Mesenchymal stem cell (in vitro differentiated cells and primary cell): Measurements from ENCODE around the gene G6PC3. TPM values are rescaled to one million over a fixed set of nuclear protein-coding genes. Genes with fewer than 3 reads are reported as not detected.
A peak's percentile ranks its signal among the peaks of the same experiment; 100 is the strongest.
"Not testable (repeated sequence)": the region's sequence is repeated elsewhere in the genome, so short reads cannot be mapped to it uniquely, and the experiment has no call there.

Experiments used
- DNase-seq: peaks from one replicate; pipeline ENCODE4 v3.0.0-alpha.2; 2013
- H2AFZ ChIP-seq: one replicate; pipeline ENCODE4 v1.6.1; 2013; ENCODE audit warnings: low read depth, mild to moderate bottlenecking, control low read depth, inconsistent platforms, low read length, moderate library complexity
- H2AK5ac ChIP-seq: 2 replicates; pipeline ENCODE4 v1.6.1; 2013; ENCODE audit warnings: low read length, moderate library complexity, mild to moderate bottlenecking, inconsistent platforms; ENCODE audit not compliant: severe bottlenecking
- H2BK120ac ChIP-seq: one replicate; pipeline ENCODE4 v1.6.1; 2013; ENCODE audit warnings: low read depth, mild to moderate bottlenecking, inconsistent platforms, low read length, moderate library complexity
- H2BK12ac ChIP-seq, 2 experiments: one replicate each; pipeline ENCODE4 v1.6.1; 2013; ENCODE audit warnings: inconsistent platforms in 2 of 2, low read length in 2 of 2, mild to moderate bottlenecking in 2 of 2, moderate library complexity in 2 of 2, control low read depth in 1 of 2
- H2BK15ac ChIP-seq: one replicate; pipeline ENCODE4 v1.6.1; 2013; ENCODE audit warnings: mild to moderate bottlenecking, low read depth, inconsistent platforms; ENCODE audit not compliant: poor library complexity, severe bottlenecking
- H2BK5ac ChIP-seq: 2 replicates; pipeline ENCODE4 v1.6.1; 2013; ENCODE audit warnings: low read depth, mild to moderate bottlenecking, low read length, control low read depth, inconsistent platforms; ENCODE audit not compliant: poor library complexity, severe bottlenecking
- H3K14ac ChIP-seq, 2 experiments: one replicate each; pipeline ENCODE4 v1.6.1; 2013; ENCODE audit warnings: inconsistent platforms in 2 of 2, low read length in 2 of 2, control low read depth in 1 of 2, mild to moderate bottlenecking in 1 of 2, moderate library complexity in 1 of 2
- H3K18ac ChIP-seq, 2 experiments: one replicate each; pipeline ENCODE4 v1.6.1; 2013; ENCODE audit warnings: inconsistent platforms in 2 of 2, low read length in 2 of 2, control low read depth in 1 of 2, low read depth in 1 of 2, mild to moderate bottlenecking in 1 of 2
- H3K23ac ChIP-seq, 2 experiments: one replicate each; pipeline ENCODE4 v1.6.1; 2013; ENCODE audit warnings: inconsistent platforms in 2 of 2, low read length in 2 of 2, mild to moderate bottlenecking in 2 of 2, moderate library complexity in 2 of 2, control low read depth in 1 of 2
- H3K27ac ChIP-seq: 2 replicates; pipeline ENCODE4 v1.5.1; 2013; ENCODE audit warnings: mild to moderate bottlenecking, moderate library complexity, low read length, control low read depth, inconsistent platforms; ENCODE audit not compliant: poor library complexity, severe bottlenecking
- H3K27me3 ChIP-seq, 2 experiments: 2 replicates each; pipeline versions ENCODE4 v1.6.1 to v1.7.0; 2013; ENCODE audit warnings: low read length in 2 of 2, mild to moderate bottlenecking in 2 of 2, moderate library complexity in 2 of 2, control low read depth in 1 of 2, inconsistent platforms in 1 of 2; ENCODE audit not compliant: control insufficient read depth in 1 of 2, insufficient read depth in 1 of 2
- H3K36me3 ChIP-seq, 2 experiments: 2 replicates each; pipeline versions ENCODE4 v1.6.1 to v1.7.0; 2013; ENCODE audit warnings: low read length in 2 of 2, control low read depth in 1 of 2, inconsistent platforms in 1 of 2, low read depth in 1 of 2, mild to moderate bottlenecking in 1 of 2; ENCODE audit not compliant: insufficient read depth in 2 of 2, control insufficient read depth in 1 of 2
- H3K4ac ChIP-seq, 2 experiments: one replicate each; pipeline ENCODE4 v1.6.1; 2013; ENCODE audit warnings: inconsistent platforms in 2 of 2, low read length in 2 of 2, mild to moderate bottlenecking in 2 of 2, moderate library complexity in 2 of 2, control low read depth in 1 of 2, low read depth in 1 of 2
- H3K4me1 ChIP-seq: 2 replicates; pipeline ENCODE4 v1.6.1; 2013; ENCODE audit warnings: low read depth, low read length, control low read depth; ENCODE audit not compliant: control insufficient read depth, insufficient read depth
- H3K4me2 ChIP-seq: 2 replicates; pipeline ENCODE4 v1.6.1; 2013; ENCODE audit warnings: low read length, mild to moderate bottlenecking, inconsistent platforms; ENCODE audit not compliant: poor library complexity, severe bottlenecking
- H3K4me3 ChIP-seq, 2 experiments: 2 replicates each; pipeline versions ENCODE4 v1.5.1 to v1.7.0; 2013; ENCODE audit warnings: low read length in 2 of 2, mild to moderate bottlenecking in 2 of 2, control low read depth in 1 of 2, low read depth in 1 of 2; ENCODE audit not compliant: insufficient read depth in 1 of 2
- H3K79me1 ChIP-seq: replicated peaks from 2 replicates; pipeline ENCODE4 v1.6.1; 2013; ENCODE audit warnings: mild to moderate bottlenecking, control low read depth, low read length, inconsistent platforms; ENCODE audit not compliant: poor library complexity, severe bottlenecking
- H3K9ac ChIP-seq: 2 replicates; pipeline ENCODE4 v1.7.0; 2013; ENCODE audit warnings: mild to moderate bottlenecking, low read length, moderate library complexity
- H3K9me3 ChIP-seq: 2 replicates; pipeline ENCODE4 v1.7.0; 2013; ENCODE audit warnings: mild to moderate bottlenecking, low read length; ENCODE audit not compliant: control insufficient read depth
- H4K8ac ChIP-seq: one replicate; pipeline ENCODE4 v1.6.1; 2013; ENCODE audit warnings: inconsistent platforms, mild to moderate bottlenecking, low read length, moderate library complexity
- H4K91ac ChIP-seq: one replicate; pipeline ENCODE4 v1.6.1; 2013; ENCODE audit warnings: mild to moderate bottlenecking, low read length, inconsistent platforms
- WGBS: methylation state at CpG from one replicate; pipeline ENCODE4 v1.1.7; 2013; ENCODE audit warnings: mixed read lengths; 5-methylcytosine and 5-hydroxymethylcytosine counted together
- polyA plus RNA-seq, 2 experiments: library from polyadenylated mRNA; stranded (reverse); fragments of 200-250 nt; gene quantifications; one replicate each; pipeline ENCODE4 v1.2.3, GENCODE V29; 2013

G6PC3 gene, protein sequence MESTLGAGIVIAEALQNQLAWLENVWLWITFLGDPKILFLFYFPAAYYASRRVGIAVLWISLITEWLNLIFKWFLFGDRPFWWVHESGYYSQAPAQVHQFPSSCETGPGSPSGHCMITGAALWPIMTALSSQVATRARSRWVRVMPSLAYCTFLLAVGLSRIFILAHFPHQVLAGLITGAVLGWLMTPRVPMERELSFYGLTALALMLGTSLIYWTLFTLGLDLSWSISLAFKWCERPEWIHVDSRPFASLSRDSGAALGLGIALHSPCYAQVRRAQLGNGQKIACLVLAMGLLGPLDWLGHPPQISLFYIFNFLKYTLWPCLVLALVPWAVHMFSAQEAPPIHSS
- polyA plus RNA-seq (2013, experiment 1 of 2), result 158 TPM
- polyA plus RNA-seq (2013, experiment 2 of 2), result 165 TPM

DNA sequence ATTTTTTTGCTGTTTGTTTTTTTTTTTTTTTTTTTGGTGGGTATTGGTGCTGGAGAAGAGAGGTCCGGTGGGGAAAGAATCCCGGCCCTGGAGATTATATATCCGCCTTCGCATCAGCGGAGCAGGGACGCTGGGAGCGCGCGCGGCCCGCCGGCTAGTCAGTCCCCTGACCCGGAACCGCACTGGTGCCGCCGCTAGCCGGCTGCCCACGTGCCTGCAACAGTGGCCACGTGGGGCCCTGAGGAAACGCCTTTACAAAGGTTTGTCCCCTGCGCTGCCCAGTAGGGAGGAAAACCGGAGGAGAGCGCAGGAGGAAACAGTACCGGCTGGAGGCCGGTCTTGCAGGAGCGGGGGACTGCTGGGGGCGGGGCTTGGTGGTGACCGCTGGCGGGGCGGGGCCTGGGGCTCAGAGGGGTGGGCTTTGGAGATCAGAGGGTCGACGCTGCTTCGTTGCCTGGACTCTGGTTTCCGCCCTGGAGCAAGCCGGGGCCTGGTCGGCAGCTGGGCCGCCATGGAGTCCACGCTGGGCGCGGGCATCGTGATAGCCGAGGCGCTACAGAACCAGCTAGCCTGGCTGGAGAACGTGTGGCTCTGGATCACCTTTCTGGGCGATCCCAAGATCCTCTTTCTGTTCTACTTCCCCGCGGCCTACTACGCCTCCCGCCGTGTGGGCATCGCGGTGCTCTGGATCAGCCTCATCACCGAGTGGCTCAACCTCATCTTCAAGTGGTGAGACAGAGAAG is at the start of gene G6PC3:
TSS of gene G6PC3 (plus strand) at position 281 of the 743 bp plus-strand sequence. CDS start at position 512, 231 bp downstream.
- peak within 1 kb of the TSS; percentile 94 to 99 for H3K18ac ChIP-seq
- H2AK5ac ChIP-seq, result peak within 1 kb of the TSS; percentile 92
- H3K4ac ChIP-seq, result peak within 1 kb of the TSS; percentile 79 to 98
- DNase-seq, result peak; percentile 99
- peak within 1 kb of the TSS in 1 of 2 experiments; percentile 37 for H3K23ac ChIP-seq
- H3K27me3 ChIP-seq, result no peaks in the 10 kb centered on the region
- peak within 1 kb of the TSS in 1 of 2 experiments; percentile 99 for H3K14ac ChIP-seq
- H3K4me3 ChIP-seq, result peak within 1 kb of the TSS; percentile 77 to 91
- H3K4me1 ChIP-seq, result peaks cover 7% of the 10 kb centered on the region
- WGBS, result under 1% methylated on average over 50 of the region's 53 CpGs
- peak within 1 kb of the TSS; percentile 93 for H3K9ac ChIP-seq
- H3K79me1 ChIP-seq, result peaks cover 25% of the 10 kb centered on the region
- H2BK12ac ChIP-seq, result peak within 1 kb of the TSS; percentile 12 to 29
- peak within 1 kb of the TSS; percentile 75 for H2BK15ac ChIP-seq
- H2AFZ ChIP-seq, result peak within 1 kb of the TSS; percentile 78
- peaks cover 22% of the 10 kb centered on the region in 2 experiments for H3K36me3 ChIP-seq
- peak within 1 kb of the TSS; percentile 96 for H4K8ac ChIP-seq
- peak within 1 kb of the TSS; percentile 97 for H3K27ac ChIP-seq
- H4K91ac ChIP-seq, result peak within 1 kb of the TSS; percentile 85
- H2BK120ac ChIP-seq, result peak within 1 kb of the TSS; percentile 78
- H3K4me2 ChIP-seq, result peak within 1 kb of the TSS; percentile 73
- no peaks in the 10 kb centered on the region for H3K9me3 ChIP-seq
- peak within 1 kb of the TSS; percentile 50 for H2BK5ac ChIP-seq

DNA sequence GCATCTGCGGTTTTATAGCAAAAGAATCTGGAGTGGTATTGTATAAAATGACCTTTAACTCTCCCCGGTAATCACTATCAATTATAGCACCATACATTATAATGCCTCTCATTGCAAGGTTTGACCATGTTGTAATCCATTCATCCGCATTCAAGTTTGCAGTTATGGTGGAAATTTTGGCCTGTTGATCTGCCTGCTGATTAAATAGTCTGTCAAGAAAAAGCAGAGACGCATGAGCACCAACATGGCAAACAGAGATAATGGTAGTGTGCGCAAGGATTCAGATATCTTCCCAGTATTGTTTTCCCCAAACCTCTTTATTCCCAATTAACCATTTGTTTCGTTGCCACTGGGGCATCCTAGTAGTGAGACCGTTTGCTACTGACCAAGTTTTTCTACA is 49.3 kb upstream of the G6PC3 start:
- H3K27ac ChIP-seq, H3K4ac ChIP-seq, H2BK120ac ChIP-seq, H3K14ac ChIP-seq, H3K27me3 ChIP-seq, H2BK12ac ChIP-seq, DNase-seq, H4K91ac ChIP-seq, H3K9ac ChIP-seq, H3K4me2 ChIP-seq, H3K4me1 ChIP-seq, H4K8ac ChIP-seq, H3K4me3 ChIP-seq, H2BK5ac ChIP-seq, H3K9me3 ChIP-seq, H2AK5ac ChIP-seq, H2AFZ ChIP-seq, H2BK15ac ChIP-seq, H3K18ac ChIP-seq, H3K23ac ChIP-seq: not testable (repeated sequence)
- WGBS, result 98% methylated on average over 6 of the region's 7 CpGs
- Histone ChIP-seq H3K79me1 (peaks cover 17% of the 10 kb centered on the region), H3K36me3 (peaks cover 32 to 61% of the 10 kb centered on the region in 2 experiments)

DNA sequence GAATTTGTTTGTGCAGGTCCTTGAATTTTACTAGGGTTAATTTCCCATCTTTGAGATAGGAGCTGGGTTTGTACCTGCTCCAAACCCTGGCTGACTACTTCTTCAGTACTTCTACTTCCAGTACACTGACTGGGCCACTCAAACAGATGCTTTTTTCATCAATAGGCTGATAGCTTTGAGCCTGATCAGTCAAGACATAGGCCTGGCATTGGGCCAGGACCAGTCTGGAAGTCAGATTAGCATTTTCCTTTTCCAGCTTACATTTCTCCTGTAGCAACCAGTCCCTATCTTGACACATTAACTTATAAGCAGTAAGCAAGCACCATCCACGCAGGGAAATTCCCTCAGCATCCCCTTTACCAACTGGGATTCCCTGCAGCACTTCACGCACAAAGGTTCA is 48.3 kb upstream of the G6PC3 start:
- Histone ChIP-seq H4K8ac (no peak overlapping the region), H4K91ac (no peak overlapping the region), H3K23ac (no peak overlapping the region), H2BK5ac (no peak overlapping the region), H3K9me3 (no peaks in the 10 kb centered on the region), H2BK15ac (no peak overlapping the region), H3K18ac (no peak overlapping the region), H2AFZ (no peak overlapping the region), H3K79me1 (peaks cover 18% of the 10 kb centered on the region), H2BK120ac (no peak overlapping the region), H3K4me1 (peaks cover 5% of the 10 kb centered on the region), H2AK5ac (no peak overlapping the region), H3K14ac (no peak overlapping the region), H3K4me2 (no peak overlapping the region), H3K36me3 (peaks cover 35 to 67% of the 10 kb centered on the region in 2 experiments), H3K9ac (no peak overlapping the region), H3K4ac (no peak overlapping the region), H3K27ac (no peak overlapping the region), H2BK12ac (no peak overlapping the region), H3K4me3 (no peak overlapping the region), H3K27me3 (no peaks in the 10 kb centered on the region)
- WGBS, result 94% methylated on average over 2 of the region's 2 CpGs
- DNase-seq, result no peak
